Measurements from ENCODE around the gene VGLL2. TPM values are rescaled to one million over a fixed set of nuclear protein-coding genes. Genes with fewer than 3 reads are reported as not detected.

The VGLL2 gene
- total and polyA plus RNA-seq, 2 donors (not counting 3 experiments of a cell fraction or from before 2014, with no cell fraction given) = not detected

DNA sequence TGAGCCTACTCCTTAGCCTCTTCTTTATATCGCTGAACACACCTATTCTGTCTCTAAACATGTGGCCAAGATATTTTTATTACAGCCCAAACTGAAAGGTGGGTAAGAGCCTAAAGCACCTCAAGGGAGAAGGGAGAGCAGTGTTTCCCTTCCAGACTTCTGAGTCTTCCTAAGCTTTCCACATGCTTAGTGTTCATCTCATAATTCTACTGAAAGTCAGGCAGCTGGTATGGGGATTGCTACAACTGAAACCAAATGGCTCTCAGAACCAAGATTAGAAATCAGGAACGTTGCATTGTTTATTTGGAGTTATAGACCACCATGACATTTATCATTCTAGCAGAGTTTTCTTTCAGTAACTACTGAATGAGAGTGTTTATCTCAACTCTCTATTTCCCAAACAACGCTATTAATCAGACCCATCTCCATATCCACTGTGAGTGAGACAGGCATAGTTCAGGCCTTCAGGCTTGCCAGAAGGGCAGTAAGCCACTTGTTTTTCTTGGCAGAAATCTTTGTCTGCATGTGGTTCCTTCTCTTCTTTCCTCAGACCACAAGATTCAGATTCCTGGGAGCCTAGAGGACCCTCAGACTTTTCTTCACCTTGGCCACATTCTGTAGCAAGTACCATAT, 22.8 kb downstream of the VGLL2 start:
- Histone ChIP-seq H3K4me1 (ENCODE audit: control insufficient read depth, extremely low read depth, insufficient read depth, low read length) (no peaks in the 10 kb centered on the region), H3K36me3 (ENCODE audit: control insufficient read depth in 2 of 2, extremely low read depth in 1 of 2, insufficient read depth in 2 of 2, low read length in 2 of 2) (no peaks in the 10 kb centered on the region), H3K4me3 (replicated peaks in 1 of 3; ENCODE audit: insufficient read depth in 1 of 3, low read depth in 1 of 3, low read length in 3 of 3) (no peak overlapping the region), H3K27me3 (ENCODE audit: control insufficient read depth in 2 of 2, insufficient read depth in 2 of 2, low read length in 2 of 2) (no peaks in the 10 kb centered on the region), H3K9me3 (replicated peaks; ENCODE audit: control insufficient read depth, insufficient read depth, low read length) (no peaks in the 10 kb centered on the region), H3K79me2 (ENCODE audit: control insufficient read depth, insufficient read depth, low read length) (no peaks in the 10 kb centered on the region), H3K9me1 (replicated peaks; ENCODE audit: control insufficient read depth, extremely low read depth, insufficient read depth, low read length) (no peaks in the 10 kb centered on the region), H2AFZ (ENCODE audit: low read depth, low read length) (no peak overlapping the region), H4K20me1 (replicated peaks; ENCODE audit: control insufficient read depth, extremely low read depth, insufficient read depth, low read length) (no peaks in the 10 kb centered on the region), H3K27ac (ENCODE audit: insufficient read depth, low read depth, low read length) (no peak overlapping the region), H3K4me2 (ENCODE audit: insufficient read depth, low read length) (no peak overlapping the region), H3K9ac (replicated peaks; ENCODE audit: extremely low read depth, insufficient read depth, low read length) (no peak overlapping the region)
- ChIA-PET POLR2A (no interaction called here), CTCF (no interaction called here)
- no peak for TF ChIP-seq MYC (IDR thresholded peaks at IDR 0.05; ENCODE audit: low read depth, low read length)
- TF ChIP-seq POLR2A (IDR thresholded peaks at IDR 0.05; ENCODE audit: low read depth, low read length) = no peak
- TF ChIP-seq EZH2 (IDR thresholded peaks at IDR 0.05; ENCODE audit: borderline replicate concordance, low read depth, low read length, severe bottlenecking) = no peak
- TF ChIP-seq, protein P1, sequence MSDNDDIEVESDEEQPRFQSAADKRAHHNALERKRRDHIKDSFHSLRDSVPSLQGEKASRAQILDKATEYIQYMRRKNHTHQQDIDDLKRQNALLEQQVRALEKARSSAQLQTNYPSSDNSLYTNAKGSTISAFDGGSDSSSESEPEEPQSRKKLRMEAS (IDR thresholded peaks at IDR 0.05; ENCODE audit: insufficient read depth, insufficient read length) = no peak
- TF ChIP-seq POLR2AphosphoS5 (IDR thresholded peaks at IDR 0.05; ENCODE audit: insufficient read depth, low read depth, low read length) = no peak
- TF ChIP-seq FOS (IDR thresholded peaks at IDR 0.05; ENCODE audit: borderline replicate concordance, insufficient read depth, low read length) = no peak
- no peak for TF ChIP-seq GATA2 (IDR thresholded peaks at IDR 0.05; ENCODE audit: insufficient read depth, insufficient read length, low read depth, low read length)
- TF ChIP-seq JUN (IDR thresholded peaks at IDR 0.05; ENCODE audit: borderline replicate concordance, insufficient read depth, insufficient read length, low read depth) = no peak
- TF ChIP-seq, protein P2, sequence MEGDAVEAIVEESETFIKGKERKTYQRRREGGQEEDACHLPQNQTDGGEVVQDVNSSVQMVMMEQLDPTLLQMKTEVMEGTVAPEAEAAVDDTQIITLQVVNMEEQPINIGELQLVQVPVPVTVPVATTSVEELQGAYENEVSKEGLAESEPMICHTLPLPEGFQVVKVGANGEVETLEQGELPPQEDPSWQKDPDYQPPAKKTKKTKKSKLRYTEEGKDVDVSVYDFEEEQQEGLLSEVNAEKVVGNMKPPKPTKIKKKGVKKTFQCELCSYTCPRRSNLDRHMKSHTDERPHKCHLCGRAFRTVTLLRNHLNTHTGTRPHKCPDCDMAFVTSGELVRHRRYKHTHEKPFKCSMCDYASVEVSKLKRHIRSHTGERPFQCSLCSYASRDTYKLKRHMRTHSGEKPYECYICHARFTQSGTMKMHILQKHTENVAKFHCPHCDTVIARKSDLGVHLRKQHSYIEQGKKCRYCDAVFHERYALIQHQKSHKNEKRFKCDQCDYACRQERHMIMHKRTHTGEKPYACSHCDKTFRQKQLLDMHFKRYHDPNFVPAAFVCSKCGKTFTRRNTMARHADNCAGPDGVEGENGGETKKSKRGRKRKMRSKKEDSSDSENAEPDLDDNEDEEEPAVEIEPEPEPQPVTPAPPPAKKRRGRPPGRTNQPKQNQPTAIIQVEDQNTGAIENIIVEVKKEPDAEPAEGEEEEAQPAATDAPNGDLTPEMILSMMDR (IDR thresholded peaks at IDR 0.05; ENCODE audit: extremely low read depth in 1 of 2, insufficient read depth in 1 of 2, low read depth in 1 of 2, low read length in 2 of 2) = no peak
- DNase-seq (ENCODE audit: low read depth, low spot score) (no peak), FAIRE-seq (no peak)
- intact Hi-C loops (cut with micrococcal nuclease) (no loop called here), dilution Hi-C loops (cut with MboI; ENCODE audit: extremely low pct_ligation_motif_present, low sequenced_read_pairs) (no loop called here)
- no TSS peak for BruUV-seq (replicated peaks)
